GM18858 (cell line): ENCODE data around the gene TLR10.
A peak's percentile ranks its signal among the peaks of the same experiment; 100 is the strongest.
"Not testable (repeated sequence)": the region's sequence is repeated elsewhere in the genome, so short reads cannot be mapped to it uniquely, and the experiment has no call there.

Experiments
- ATAC-seq: cut with Tn5 transposase; IDR thresholded peaks from one replicate; pipeline ENCODE4 v1.9.1; 2021; ENCODE audit not compliant: unreplicated experiment

The TLR10 gene

GRCh38 chr4:38768968-38769394 lies 13.8 kb downstream of the TLR10 start:
- ATAC-seq = no peak

- not testable (repeated sequence) for ATAC-seq
Measured at GRCh38 chr4:38766940-38767339, 15.8 kb downstream of the TLR10 start.

GRCh38 chr4:38765382-38765781 lies 17.4 kb downstream of the TLR10 start:
- no peak for ATAC-seq

- ATAC-seq = no peak
Measured at GRCh38 chr4:38764277-38764676, 18.5 kb downstream of the TLR10 start.

GRCh38 chr4:38762560-38762959 lies 20.2 kb downstream of the TLR10 start:
- ATAC-seq = peak; percentile 19

GRCh38 chr4:38759790-38760122 lies 23.0 kb downstream of the TLR10 start:
- ATAC-seq = no peak

- ATAC-seq = no peak
Measured at GRCh38 chr4:38759113-38759789, 23.5 kb downstream of the TLR10 start.

- no peak for ATAC-seq
Measured at GRCh38 chr4:38757945-38758600, 24.7 kb downstream of the TLR10 start.

- no peak for ATAC-seq
Measured at GRCh38 chr4:38752941-38753806, 29.6 kb downstream of the TLR10 start.

- ATAC-seq = peak; percentile 95
Measured at GRCh38 chr4:38752372-38752940, 30.3 kb downstream of the TLR10 start.

GRCh38 chr4:38751341-38752010 lies 31.3 kb downstream of the TLR10 start:
- ATAC-seq = no peak

- no peak for ATAC-seq
Measured at GRCh38 chr4:38749336-38749735, 33.5 kb downstream of the TLR10 start.

- no peak for ATAC-seq
Measured at GRCh38 chr4:38747629-38748028, 35.2 kb downstream of the TLR10 start.

- ATAC-seq = no peak
Measured at GRCh38 chr4:38745881-38746280, 36.9 kb downstream of the TLR10 start.

- no peak for ATAC-seq
Measured at GRCh38 chr4:38743866-38744265, 38.9 kb downstream of the TLR10 start.

GRCh38 chr4:38740303-38740702 lies 42.5 kb downstream of the TLR10 start:
- ATAC-seq = no peak

- ATAC-seq = no peak
Measured at GRCh38 chr4:38738940-38739803, 43.6 kb downstream of the TLR10 start.

- ATAC-seq = no peak
Measured at GRCh38 chr4:38735870-38736269, 46.9 kb downstream of the TLR10 start.

- no peak for ATAC-seq
Measured at GRCh38 chr4:38734911-38735310, 47.9 kb downstream of the TLR10 start.

- ATAC-seq = no peak
Measured at GRCh38 chr4:38734446-38734845, 48.3 kb downstream of the TLR10 start.
